Retinal pigment epithelial cell (primary cell): Measurements from ENCODE around the gene CCDC78.

Source experiments
- DNase-seq: peaks from one replicate; pipeline ENCODE4 v3.0.0-alpha.2; 2010; ENCODE audit warnings: low read depth
- H3K4me3 ChIP-seq: 2 replicates; pipeline ENCODE4 v1.5.1; 2011; ENCODE audit warnings: mild to moderate bottlenecking, low read length, control low read depth, moderate library complexity
- CTCF ChIP-seq: conservative IDR thresholded peaks from 2 replicates; pipeline ENCODE4 v1.5.1; 2011; ENCODE audit warnings: low read depth, low read length, control low read depth, inconsistent platforms

Gene CCDC78

DNA sequence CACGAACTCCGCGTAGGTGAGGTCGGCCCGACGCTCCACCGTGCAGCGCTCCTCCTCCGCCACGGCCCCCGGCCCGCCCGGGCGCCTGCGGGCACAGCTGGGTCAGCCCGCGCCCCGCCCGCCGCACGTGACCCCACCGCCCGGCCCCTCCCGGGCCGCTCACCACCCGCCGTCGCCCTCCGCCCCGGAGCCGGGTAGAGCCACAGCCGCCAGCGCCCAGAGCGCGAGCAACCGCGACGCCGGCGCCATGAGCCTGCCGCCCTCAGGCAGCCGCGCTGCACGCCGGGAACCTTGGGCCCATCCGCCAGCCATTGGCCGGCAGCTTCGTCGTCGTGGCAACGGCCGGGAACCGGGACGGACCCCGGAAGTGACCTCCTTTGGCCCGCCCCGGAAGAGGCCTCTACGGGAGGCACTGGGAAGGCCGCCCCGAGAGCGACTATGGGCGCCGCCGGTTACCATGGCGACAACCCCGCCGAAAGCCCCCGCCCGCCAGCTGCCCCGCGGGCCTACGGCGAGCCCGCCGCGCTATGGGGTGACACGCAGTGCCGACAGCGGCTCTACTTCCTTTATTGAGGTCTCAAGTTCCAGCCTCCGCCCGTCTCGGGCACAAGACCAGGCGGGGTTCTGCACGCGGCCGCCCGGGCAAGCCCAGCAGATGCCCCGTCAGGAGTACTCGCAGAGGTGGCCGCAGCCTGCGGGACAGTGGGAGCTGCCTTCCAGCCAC lies 42.0 kb downstream of the CCDC78 start, which contains the start of gene JMJD8:
TSS of gene JMJD8 (minus strand) at position 264 of the 724 bp plus-strand sequence. CDS start at position 249, 15 bp downstream.
- no peak for TF ChIP-seq CTCF
- DNase-seq = peak; percentile 69
- H3K4me3 ChIP-seq = peak within 1 kb of the TSS; percentile 53

GRCh38 chr16:683396-684070 lies 42.7 kb downstream of the CCDC78 start:
- TF ChIP-seq CTCF = no peak
- no peak for DNase-seq
- peak overlapping the region; percentile 53 for H3K4me3 ChIP-seq

DNA sequence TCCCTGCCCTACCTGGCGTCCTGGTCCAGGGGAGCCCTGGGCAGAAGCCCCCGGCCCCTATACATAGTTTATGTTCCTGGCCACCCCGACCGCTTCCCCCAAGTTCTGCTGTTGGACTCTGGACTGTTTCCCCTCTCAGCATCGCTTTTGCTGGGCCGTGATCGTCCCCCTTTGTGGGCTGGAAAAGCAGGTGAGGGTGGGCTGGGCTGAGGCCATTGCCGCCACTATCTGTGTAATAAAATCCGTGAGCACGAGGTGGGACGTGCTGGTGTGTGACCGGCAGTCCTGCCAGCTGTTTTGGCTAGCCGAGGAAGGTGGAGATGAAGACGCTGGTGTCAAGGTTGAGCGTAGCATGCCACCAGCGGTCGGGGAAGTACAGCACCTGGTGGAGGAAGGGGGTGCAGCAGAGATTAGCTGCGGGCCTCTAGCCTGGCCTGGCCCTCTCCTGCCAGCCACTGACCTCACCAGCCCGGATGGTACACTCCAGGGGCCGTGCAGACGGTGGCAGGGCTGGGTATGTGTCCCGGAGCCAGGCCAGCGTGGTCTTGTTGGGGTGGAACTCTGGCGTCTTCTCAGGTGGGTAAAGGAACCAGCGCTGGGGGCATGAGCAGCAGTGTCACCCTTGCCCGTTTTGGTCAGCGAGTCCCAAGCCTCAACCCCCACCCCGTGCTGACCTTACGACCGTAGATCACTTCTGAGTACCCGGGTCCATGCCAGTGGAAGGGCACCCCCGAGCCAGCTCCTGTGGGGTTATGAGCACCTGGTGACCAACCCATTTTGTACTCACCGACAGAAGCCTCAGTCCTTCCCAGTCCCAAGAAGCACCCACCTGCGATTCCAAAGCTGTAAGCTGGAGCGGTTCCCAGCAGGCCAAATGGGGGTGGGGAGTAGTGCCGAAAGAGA lies 43.5 kb downstream of the CCDC78 start:
- no peak for DNase-seq

DNA sequence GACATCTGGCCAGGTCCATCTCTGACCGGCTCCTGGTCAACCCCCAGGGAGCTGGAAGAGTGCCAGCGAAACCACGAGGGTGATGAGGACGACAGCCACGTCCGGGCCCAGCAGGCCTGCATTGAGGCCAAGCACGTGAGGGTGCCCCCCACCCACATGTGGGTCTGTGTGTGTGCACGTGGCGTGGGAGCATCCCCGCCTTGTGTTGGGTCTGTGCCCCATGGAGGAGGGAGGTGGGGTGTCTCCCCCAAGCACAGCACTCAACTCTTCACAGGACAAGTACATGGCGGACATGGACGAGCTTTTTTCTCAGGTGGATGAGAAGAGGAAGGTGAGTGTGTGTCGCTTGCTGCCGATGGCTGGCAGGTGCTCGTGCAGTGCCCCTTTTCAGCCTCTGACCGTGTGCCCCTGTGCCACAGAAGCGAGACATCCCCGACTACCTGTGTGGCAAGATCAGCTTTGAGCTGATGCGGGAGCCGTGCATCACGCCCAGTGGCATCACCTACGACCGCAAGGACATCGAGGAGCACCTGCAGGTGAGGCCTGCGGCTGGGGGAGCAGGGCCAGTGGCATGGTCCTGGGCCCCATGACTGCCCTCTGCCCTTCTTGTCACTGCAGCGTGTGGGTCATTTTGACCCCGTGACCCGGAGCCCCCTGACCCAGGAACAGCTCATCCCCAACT lies 44.4 kb downstream of the CCDC78 start:
- no peak for DNase-seq
- H3K4me3 ChIP-seq = peak overlapping the region; percentile 73
- no peak for TF ChIP-seq CTCF

More for the DNA sequence above, 43.5 kb downstream of the CCDC78 start:
- TF ChIP-seq CTCF = no peak
- peak overlapping the region; percentile 53 for H3K4me3 ChIP-seq

GRCh38 chr16:680967-681745 lies 45.1 kb downstream of the CCDC78 start:
- peak; percentile 11 for TF ChIP-seq CTCF
- peak overlapping the region; percentile 73 for H3K4me3 ChIP-seq
- DNase-seq = no peak

DNA sequence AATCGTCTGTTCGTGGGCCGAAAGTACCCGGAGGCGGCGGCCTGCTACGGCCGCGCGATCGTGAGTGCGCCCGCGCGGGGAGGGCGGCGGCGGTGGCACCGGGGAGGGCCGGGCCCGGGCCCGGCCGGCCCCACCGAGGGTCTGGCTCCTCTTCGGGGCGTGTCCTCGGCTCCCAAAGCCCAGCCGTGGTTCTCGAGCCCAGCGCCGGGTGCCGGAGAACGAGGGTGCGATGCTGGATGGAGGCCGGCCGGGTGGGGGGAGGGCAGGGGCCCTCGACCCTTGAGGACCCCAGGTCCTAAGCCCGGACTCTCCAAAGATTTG lies 45.7 kb downstream of the CCDC78 start:
- peak overlapping the region; percentile 73 for H3K4me3 ChIP-seq
- no peak for TF ChIP-seq CTCF
- no peak for DNase-seq
